ENCODE data around the gene P2RX1.
"Not testable (repeated sequence)": the region's sequence is repeated elsewhere in the genome, so short reads cannot be mapped to it uniquely, and the experiment has no call there.

The P2RX1 gene

GRCh38 chr17:3861761-3862681, 54.2 kb downstream of the P2RX1 start:
- DNase-seq (ENCODE audit: low read depth, low spot score), result no peak

DNA sequence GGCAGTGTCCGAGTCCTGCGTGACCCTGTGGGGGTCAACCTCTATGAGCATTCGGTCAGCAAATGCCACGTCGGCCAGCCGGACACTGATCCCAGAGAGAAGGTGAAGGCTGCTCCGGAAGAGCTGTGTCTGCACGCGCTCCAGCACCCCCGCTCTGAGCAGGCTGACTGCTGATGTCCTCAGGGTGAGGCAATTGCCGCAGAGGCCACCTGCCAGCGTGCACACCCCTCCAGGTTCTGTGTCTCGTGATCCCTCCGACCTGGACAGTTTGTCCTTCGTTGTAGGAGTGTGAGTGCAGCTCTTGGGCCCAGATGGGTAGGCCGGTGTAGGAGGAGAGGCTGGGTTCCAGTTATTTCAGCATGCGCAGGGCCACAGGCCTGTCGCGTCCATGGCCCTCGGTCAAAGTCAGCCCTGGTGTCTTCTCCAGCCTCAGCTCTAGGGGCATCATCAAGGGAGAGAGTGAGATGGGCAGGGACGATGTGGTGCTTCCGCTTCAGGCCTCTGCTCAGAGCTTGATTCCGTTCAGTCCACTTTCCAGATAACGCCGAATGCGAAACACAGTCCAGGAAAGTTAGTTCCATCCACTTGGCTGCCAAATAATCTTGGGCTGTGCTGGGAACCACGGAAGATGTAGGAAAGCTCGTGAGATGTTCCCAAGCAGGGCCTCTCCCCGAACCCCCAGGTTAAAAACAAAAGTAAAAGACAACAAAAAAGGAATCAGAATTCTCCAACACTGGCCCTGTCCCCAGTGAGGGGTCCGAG, 55.1 kb downstream of the P2RX1 start:
- DNase-seq (ENCODE audit: low read depth, low spot score), result no peak

GRCh38 chr17:3859940-3860339, 56.3 kb downstream of the P2RX1 start:
- DNase-seq (ENCODE audit: low read depth, low spot score), result no peak

- DNase-seq (ENCODE audit: low read depth, low spot score), result no peak
These were observed 58.8 kb downstream of the P2RX1 start for GRCh38 chr17:3857261-3858105.

GRCh38 chr17:3854204-3854603, 62.1 kb downstream of the P2RX1 start:
- DNase-seq (ENCODE audit: low read depth, low spot score), result not testable (repeated sequence)

- no peak for DNase-seq (ENCODE audit: low read depth, low spot score)
These were observed 63.7 kb downstream of the P2RX1 start for GRCh38 chr17:3852561-3852960.

DNA sequence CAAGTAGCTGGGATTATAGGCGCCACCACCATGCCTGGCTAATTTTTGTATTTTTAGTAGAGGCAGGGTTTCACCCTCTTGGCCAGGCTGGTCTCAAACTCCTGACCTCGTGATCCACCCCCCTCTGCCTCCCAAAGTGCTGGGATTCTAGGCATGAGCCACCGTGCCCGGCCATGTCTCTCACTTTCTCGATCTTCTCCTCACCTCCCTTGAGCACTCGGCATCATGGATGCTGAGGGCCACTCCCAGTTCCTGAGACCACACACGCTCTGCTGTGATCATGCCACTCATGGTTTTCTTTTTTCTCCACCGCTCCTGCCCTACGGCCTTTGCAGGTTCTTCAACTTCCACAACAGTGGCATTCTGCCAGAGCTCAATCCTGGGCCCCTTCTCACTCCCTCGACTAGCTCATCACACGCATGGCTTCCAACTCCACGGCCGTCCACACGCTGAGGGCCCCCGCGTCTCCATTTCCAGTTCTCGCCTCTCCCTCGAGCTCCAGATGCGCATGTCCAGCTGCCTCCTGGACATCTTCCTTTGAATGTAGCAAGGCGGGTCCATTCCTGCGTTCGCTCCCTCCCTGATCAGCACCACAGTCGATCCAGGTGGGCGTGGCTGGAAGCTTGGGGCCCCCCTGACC, 64.7 kb downstream of the P2RX1 start:
- DNase-seq (ENCODE audit: low read depth, low spot score), result no peak

DNA sequence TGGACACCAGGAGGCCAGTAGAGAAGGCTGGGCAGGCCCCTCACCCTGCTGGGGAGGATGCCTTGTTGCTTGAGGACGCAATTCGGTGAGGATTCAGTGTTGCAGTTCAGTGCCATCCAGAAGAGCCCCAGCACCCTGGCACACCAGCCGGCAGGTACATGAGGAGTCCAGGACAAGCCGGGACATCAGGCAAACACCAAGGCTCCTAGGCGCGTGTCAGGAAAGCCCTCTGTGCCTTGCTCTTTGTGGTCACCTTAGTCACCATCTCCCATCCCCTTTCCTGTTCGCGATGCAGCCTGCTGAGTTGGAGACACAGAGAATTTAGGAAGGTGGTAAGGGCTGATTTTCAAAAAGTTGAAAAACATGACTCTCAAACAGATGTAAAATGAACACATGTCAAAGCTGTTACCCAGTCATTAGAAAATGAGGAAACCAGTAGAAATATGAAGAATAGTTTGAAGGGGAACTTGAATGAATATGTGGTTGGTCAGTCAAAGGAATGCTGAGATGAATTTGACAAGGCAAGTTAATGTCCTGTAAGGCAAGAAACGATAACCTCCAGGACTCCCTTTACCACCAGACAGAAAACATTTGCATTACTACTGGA, 67.9 kb downstream of the P2RX1 start:
- no peak for DNase-seq (ENCODE audit: low read depth, low spot score)

GRCh38 chr17:3847165-3847670, 69.0 kb downstream of the P2RX1 start:
- DNase-seq (ENCODE audit: low read depth, low spot score), result no peak
